ENCODE data around the gene EMX2.

The EMX2 gene

DNA sequence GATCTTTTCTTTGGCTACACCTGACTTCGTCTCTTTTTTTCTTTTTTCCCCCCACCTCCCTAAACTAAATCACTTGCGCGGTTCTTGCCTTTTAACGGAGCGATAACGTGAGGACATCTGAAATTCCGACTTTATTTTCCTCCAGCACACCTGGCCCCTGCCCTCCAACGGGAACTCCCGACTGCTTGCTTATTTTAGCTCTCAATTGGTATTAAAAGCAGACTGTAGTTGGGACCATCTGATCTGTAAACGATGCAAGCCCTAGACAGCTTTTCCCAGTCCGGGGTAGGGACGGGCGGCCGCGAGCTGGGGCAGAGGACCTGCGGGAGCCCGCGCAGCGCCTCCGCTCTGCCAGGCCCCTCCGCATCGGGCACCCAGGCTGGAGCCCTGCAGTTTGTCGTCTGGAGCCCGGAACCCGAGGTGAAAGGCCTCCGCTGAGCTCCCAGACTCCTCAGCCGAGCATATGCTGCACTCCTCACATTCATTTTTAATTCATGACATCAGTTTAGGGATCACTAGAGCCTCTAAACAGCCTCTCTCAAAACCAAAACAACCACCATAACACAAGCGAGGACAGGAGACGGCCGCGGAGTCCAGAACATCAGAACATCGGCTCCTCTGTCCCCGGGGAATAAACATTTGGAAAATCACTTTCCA, 10.0 kb upstream of the EMX2 start:
- no peak for DNase-seq

DNA sequence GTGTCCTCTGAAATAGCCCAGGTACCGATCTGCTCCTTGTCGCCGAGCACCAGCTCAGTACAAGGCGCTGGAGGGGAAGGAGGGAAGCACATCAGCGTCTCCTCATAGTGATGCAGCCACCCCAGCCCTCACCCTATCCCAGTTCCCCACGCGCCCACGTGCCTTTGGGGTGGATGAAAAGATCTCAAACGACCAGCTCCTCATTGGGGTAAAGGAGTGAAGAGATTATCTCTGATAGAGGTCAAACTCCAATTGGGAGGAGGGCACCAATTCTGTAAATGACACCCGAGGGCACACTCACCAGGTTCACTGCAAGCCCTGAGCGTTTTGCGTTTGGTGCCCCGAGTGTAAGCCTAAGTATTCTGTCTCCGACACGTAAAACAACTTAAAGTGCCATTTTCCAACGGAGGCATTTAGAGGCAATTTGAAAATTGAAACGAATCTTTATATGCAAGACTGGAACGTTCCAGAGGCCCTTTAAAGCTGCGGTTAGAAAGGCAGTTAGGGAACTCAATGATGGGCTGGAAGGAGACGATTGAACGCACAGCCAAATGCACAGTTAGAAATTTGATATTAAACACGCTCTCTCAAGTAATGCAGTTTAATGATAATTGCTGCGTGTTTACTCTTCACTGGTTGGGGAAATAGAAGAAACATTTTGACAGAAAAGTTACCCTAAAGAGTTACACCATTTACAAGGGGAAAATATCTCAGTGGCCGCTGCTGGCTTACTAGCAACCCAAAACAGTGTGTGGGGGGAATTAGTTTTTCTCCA, 8.9 kb upstream of the EMX2 start:
- DNase-seq = no peak

DNA sequence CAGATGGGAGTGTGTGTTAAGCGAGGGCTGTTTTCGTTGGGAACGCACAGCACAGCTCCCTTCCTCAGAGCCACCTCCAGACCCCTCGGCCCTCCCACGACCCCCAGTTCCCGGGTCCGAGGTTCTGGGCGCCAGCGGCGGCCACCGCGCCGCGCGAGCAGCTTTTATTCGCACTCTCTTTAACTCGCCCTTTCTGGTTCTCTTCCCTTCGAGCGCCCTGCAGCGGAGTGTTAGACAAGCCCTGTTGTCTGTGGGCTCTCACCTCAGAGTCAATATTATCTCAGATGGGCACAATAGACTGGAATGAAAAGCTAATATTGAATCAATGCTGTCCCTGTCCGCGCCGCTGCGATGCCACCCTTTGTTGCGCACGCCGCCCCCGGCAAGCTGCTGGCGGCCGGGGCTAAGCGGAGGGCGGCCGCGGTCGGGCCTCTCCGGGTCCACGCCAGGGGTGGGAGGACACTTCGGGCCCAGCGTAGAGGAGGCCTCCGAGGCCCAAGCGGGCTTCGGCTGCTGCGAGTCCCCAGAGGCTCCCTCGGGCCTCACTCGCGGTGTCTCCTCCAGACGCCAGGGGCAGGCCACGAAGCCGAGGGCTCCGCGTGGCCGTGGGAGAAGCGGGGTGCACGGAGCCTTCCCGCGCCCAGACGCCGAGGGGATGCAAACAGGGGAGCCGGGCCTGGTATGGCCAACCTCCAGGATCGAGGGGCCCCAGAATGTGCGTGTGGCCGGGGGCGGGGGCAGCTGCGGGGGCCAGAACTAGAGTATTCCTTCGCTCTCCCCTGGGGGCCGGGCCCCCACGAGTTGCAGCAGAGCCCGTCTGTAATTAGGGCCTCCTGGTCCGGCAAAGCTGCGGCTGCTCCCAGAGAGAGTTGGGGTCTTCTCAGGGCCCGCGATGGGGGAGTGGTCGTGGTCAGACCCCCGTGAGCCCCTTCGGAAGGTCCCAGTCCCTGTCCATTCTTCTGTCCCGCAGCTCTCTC, 7.9 kb upstream of the EMX2 start:
- no peak for DNase-seq

DNA sequence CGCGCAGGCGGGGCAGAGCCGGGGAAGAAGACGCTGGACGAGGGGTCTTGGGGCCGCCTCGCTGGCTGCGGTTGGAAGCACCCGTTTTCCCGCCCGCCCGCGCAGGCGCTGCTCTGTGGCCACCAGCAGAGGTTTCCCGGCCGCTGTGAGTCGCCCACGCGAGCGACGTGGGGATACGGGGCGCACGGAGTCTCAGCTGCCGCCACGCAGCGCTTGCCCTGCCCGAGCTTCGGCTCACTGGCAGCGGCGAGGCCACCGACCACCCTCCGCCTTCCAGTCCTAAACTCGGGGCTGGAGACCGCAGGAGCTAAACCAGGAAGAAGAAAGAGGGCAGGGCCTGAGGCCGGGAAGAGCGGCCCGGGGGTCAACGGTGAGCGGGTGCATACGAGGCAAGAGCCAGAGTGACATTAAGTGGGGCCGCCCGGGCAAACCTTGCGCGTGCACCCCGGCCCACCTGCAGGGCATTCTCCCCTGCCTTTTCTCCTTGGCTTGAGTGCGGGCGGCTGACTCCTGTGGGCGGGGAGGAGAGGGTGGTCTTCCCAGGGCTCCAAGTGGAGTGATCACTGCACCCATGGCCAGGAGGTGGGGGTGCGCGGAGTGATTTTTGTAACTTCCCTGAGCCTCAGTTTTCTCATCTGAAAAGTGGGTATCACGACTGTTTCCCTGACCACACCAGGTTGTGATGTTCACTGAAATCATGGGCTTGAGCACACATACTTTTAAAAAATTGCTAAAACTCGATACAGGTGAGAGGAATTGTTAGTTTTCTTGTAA, 7.1 kb upstream of the EMX2 start:
- no peak for DNase-seq

DNA sequence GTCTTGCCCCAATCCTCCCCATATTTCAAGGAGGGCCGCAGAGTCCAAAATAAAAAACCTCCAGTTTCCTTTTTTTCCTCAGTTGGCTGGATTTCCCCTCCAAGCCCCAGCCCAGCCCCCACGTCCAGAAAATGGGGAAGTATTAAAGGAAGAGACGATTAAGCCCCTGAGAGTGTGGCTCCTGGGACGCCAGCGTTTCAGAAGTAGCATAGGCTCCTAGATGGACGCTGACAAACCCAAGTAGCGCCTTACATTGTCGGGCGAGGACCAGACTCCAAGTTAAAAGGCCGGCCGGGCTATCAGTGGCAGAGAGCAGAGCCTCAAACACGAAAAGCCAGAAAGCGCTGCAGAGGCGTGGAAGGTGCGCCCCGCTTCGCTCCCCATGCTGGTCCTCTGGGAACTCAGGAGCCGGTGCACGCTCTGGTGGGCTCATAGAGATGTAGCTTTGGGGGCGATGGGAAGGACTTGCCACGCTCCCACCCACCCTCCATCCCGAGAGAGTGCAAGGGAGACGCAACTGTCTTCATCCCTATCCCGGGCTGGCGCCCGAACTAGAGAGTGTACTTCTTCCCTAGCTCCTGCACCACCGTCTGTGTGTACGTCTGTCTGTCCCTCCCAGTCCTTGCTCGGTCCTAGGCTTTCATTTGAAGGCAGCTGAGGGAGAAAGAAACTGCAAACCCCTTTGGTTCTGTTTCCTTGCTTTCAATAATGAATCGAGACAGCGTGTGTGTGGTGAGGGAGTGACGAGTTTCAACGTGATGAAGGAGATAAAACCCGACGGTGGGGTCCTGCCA, 6.3 kb upstream of the EMX2 start:
- DNase-seq = no peak

DNA sequence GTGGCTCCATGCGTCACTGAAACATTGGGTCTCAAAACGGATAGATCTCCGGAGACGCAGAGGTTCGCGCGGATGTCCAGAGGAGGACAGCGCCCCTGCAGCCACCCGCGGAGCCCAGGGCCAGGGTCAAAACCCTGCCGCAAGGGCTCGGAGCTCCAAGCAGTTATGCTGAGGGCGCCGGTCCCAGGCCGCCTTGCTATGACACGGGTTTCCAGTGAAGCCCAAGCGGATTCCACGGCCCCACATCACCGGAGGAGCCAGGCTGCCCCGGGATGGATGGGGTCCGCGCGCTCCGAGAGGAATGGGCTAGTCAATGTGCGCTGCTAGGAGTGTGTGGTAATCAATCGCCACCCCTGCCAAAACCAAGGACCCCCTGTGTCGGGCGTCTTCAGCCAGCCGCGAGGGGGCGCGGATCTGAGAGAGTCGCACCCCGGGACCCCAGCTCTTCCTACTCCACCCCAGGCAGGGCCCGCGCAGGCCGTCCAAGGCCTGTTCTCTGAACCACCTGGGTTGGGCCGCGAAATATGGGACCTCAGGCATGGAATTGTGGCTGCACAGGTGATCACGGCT, 5.6 kb upstream of the EMX2 start:
- DNase-seq = no peak

DNA sequence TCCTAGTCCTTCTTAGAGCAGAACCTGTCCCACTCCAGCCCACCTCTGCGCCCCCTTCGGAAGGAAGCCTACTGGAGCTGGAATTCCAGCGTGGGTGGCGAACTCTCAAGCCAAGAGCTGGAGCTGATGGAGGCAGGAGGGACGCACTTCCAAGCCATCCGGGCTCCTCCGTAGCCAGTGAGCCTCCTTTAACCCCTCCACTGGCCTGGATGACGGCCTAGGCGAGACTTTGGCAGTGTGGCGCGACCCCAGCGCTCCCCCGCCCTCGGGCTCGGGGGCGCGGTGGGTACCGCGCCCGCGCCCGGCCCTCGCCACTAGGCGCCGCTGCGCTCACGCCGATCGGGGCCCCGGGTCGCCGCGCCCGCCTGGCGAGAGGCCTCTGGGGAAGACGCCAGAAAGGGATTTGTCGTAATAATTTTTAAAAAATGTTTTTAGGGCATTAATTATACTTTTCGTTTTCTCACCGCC, 5.1 kb upstream of the EMX2 start:
- DNase-seq = no peak

DNA sequence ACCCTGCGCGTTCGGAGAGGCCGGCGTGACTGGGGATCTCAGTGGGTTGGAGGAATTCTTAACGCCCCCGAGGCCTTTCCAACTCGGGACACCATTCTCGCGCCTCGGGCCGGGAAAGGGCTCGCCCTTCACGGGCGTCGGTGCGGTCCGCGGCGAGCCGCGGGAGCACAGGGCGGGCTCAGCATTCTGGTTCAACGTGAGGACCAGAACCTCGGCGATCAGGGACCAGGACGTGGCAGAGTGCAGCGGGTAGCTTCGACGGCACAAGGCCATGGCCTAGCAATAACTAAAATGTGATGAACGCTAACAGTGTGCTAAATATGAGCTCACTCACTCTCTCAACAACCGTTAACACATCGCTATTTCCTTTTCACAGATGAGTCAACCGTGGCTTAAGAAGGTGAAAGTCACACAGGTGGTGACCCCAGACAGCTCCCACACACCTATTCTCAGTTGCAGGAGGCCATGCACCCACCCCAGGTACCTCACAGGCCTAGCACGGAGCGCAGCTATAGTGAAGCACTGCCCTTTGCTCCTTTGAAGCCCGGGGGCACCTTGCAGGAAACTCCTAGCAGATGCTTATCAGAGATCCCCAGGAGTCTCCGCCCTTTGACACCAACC, 4.5 kb upstream of the EMX2 start:
- no peak for DNase-seq

DNA sequence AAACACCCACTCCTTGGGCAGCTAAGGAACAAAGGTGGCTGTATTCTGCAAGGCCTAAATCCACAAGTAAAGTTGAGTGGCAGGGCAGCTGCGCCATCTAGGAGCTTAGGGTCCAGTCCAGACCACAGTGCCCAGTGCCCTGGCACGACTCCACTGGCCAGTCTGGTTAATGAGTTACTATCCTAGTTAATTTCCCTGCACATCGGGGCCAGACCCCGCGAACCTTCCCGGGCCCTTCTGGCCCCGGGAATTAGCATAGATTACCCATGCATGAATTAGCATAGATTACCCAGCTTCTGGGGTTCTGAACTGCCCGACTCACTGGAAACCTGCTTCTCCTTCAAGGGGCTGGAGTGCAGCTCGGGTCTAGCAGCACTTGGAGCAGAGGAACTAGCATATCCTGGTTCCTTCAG, 3.2 kb upstream of the EMX2 start:
- DNase-seq = no peak

DNA sequence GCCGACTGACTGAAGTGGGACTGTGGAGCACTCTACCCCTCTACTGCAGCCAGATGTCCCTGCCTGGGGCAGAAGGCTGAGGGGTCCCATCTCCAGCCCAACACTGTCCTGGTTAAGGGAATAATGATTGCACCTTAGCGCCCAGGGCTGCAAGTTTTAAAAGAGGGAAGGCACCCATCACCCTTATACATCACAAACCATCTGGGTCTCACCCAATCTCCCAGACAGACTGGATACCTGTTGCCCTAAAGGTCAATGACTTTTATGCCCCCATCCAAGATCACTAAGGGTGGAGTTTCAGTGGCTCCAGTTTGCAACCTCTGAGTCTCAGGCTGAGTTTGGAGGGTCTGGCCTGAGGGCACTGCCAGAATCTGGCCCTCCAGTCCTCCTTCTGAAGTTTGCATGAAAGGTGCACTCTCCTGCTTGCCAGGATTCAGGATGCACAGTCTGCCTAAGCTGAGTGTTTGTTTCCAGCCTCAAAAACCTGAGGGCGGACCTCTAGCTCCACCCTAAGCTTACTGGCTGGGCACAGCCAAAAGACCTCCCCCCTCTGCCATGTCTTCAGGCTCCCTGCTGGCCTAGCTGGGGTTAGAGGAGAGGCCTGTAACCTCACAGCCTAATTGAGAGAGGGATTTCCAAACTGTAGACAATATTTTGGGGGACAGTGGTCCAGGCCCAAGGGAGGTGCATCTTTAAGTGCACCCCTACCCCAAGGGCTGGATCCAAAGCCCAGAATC, 2.5 kb upstream of the EMX2 start:
- DNase-seq = no peak

DNA sequence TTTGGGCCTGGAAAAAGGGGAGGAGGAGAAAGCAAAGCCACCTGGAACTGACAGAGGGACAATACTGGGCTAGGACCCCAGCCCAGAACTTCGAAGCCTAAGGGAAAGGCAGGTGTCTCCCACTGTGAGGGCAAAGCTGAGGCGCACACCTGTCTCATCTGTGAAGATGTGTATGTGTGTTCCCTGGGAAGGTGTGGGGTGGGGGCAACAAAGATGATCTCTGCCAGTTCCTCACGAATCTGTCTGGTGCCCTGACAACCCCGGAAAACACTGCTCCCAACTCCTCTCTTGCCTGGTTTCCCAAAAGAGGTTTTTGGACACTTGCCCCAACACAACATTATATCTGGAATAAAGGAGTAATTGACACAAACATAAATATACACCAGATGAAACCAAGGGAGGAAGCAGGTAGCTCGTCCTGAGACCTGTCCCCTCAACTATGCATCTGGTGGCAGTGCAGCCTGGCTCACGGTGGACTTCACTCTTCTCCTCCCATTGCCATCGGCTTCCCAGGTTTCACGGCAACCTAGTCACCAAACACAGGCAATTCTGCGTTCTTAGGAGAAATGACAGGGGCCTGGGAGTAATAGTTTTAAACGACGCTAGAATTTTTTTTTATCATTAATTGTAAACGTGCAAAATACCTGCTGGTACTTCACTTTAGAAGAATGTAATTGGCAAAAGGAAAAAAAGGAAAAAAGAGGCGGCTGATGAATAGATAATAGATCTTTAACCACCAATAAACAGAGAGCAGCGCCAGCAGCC, 1.7 kb upstream of the EMX2 start:
- DNase-seq = no peak

DNA sequence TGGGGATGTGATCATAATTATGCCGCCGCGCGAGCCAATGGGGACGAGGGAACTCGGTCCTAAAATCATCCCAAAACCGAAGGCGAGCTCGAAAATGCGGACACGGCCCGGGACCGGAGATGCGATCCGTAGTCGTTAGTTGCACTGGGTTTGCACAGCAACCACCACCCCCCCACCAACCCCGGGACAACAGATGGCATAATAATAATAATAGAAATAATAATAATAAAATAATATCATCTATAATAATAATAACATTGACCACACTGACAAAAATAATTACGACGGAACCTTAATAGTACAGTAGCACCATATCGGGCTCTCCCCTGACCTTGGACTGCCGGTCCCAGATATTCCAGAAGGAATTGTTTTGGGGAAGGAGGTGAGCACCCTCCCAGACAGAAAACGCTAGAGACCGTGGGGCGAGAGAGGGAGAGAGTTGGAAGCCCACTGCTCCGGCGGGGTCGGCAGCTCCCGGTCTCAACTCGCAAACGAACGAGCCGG, 1.1 kb upstream of the EMX2 start:
- DNase-seq = no peak

DNA sequence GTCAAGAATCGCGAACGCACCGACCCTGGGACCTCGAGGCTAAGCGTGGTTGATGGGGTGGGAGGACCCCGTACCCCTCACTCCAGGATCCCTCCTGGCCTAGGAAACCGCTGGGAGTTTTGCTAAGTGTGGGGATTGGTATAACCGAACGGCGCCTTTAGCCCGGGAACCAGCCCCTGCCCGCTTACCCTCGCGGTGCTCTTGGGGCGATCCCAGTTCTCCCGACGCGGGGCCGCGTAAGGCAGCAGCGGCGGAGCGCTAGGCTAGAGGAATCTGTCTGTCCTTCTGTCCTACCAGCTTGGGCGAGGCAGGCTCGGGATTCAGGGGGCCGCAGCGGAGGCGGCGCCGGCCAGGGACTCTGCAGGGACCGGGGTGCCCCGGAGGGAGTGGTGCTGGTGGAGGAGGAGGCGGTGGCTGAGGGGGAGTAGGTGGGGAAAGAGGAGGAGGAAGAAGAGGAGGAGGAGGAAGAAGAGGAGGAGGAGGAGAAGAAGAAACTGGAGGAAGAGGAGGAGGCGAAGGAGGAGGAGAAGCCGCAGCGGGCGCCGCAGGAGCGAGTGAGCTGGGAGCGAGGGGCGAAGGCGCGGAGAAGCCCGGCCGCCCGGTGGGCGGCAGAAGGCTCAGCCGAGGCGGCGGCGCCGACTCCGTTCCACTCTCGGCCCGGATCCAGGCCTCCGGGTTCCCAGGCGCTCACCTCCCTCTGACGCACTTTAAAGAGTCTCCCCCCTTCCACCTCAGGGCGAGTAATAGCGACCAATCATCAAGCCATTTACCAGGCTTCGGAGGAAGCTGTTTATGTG, 439 bp upstream of the EMX2 start:
- DNase-seq = no peak

DNA sequence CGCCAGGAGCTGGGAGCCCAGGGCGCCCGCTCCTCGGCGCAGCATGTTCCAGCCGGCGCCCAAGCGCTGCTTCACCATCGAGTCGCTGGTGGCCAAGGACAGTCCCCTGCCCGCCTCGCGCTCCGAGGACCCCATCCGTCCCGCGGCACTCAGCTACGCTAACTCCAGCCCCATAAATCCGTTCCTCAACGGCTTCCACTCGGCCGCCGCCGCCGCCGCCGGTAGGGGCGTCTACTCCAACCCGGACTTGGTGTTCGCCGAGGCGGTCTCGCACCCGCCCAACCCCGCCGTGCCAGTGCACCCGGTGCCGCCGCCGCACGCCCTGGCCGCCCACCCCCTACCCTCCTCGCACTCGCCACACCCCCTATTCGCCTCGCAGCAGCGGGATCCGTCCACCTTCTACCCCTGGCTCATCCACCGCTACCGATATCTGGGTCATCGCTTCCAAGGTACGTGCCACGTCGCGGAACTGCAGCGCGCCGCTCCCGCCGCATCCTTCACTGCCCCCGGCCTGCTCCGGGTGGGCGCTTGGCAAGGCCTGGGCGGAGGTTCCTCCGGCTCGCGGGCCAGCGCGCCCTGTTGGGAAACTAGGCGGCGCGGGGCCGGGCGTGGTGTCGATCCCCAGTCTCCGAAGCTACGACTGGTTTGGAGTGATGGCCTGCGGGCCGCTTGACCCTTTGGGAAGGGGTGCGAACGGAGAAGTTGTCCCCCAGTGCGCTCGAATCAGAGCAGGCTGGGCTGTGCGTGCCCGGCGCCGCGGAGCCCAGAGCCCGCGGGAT, 868 bp downstream of the EMX2 start:
- DNase-seq = no peak

DNA sequence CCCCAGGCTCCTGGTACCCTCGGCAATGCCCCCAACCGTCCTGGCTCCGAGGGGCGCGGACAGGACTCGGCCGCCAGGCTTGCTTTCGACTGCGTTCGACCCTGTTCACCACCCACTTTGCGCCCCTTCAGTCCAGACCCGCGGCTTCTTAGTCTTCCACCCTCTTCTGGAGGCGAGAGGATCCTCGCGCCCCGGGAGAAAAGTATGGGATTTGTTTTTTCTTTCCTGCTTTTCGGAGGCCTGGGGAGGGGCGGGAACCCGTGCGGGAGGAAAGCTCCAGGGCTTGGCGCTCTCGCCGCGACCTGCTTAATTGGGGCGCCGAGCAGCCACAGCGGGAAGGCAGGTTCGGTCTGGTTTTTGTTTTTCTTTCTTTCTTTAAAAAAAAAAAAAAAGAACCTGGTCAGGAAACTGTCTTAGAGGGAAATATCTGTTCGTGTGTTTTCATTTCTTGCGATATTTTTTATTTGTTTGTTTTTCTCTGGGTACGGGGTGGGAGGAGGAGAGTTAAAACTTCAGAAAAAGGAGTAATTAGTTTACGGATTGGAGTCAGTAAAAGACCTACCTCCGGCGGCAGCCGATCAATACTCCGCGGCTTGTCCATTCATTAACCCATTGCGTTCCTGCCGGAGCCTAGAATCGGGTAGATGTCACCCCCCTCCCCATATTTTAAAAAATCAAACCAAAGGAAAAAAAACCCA, 1.6 kb downstream of the EMX2 start:
- DNase-seq = no peak

DNA sequence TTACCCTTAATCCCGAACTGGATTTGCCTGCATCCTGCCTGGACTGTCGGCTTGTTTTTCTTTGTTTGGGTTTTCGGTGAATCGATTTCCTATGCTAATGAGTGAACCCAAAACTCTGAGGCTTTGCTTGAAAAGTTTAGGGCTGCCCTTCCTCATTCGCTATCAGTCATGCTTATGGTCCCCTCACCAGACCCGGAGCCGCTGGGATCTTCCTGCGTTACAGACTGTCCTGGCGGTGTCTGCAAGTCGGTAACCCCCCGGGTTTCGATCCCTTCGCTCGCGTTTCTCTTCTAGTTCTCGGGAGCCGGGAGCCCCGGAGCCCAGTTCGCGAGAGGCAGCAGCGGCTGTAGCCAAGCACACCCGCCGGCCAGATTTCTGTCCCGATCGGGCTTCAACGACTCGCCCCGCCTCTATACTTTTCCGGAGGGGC, 2.2 kb downstream of the EMX2 start:
- no peak for DNase-seq

Measured in CD4-positive, alpha-beta T cell treated with Interleukin-1 beta for 1 hour (primary cell).